ENCODE results near the gene DOCK6. TPM values are rescaled to one million over a fixed set of nuclear protein-coding genes. Genes with fewer than 3 reads are reported as not detected.

The DOCK6 gene
- total RNA-seq, 1 experiment from 2014 or later, result 57.9 TPM

DNA sequence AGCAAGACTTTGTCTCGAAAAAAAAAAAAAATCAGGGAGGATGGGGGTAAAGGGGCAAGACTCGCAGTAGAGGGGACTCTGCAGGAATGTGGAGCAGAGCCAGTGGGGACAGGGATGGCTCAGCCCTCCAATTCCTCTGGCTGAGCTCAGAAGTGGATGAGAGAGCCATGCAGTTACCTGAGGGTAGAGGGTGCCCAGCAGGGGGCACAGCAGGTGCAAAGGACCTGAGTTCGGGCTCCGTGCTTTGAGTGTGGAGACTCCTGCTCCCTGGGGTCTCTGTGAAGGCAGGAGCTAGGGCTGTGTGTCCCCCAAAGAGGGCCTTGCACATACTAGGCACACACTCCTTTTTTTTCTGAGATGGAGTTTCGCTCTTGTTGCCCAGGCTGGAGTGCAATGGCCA is 7.7 kb downstream of the DOCK6 start:
- Histone ChIP-seq H3T11ph (ENCODE audit: low read length) (no peak overlapping the region), H3K4me1 (ENCODE audit: insufficient read depth, low read length) (no peaks in the 10 kb centered on the region), H3K23me2 (ENCODE audit: insufficient read length, low read depth, low read length, poor library complexity, severe bottlenecking) (no peaks in the 10 kb centered on the region), H3K9ac (ENCODE audit: extremely low read depth, insufficient read length, low read length) (no peak overlapping the region), H3K56ac (ENCODE audit: insufficient read length, low read depth, low read length) (no peak overlapping the region), H3K79me1 (ENCODE audit: insufficient read depth, low read depth, low read length, poor library complexity, severe bottlenecking) (no peaks in the 10 kb centered on the region), H2BK12ac (ENCODE audit: insufficient read length, low read depth, low read length) (no peak overlapping the region), H4K20me1 (ENCODE audit: control insufficient read depth, insufficient read depth, insufficient read length) (peaks cover 3% of the 10 kb centered on the region), H3K4ac (ENCODE audit: low read depth, low read length) (no peak overlapping the region), H3K27me3 (ENCODE audit: insufficient read depth, low read length) (no peaks in the 10 kb centered on the region), H2BK20ac (ENCODE audit: low read depth, low read length, poor library complexity, severe bottlenecking) (no peak overlapping the region), H4K8ac (replicated peaks; ENCODE audit: insufficient read length, low read depth, low read length) (no peak overlapping the region), H3K4me2 (ENCODE audit: insufficient read depth, insufficient read length, low read length) (no peak overlapping the region), H2AK5ac (ENCODE audit: insufficient read length, low read length) (no peak overlapping the region), H3K14ac (ENCODE audit: insufficient read depth, low read length) (no peak overlapping the region), H4K91ac (ENCODE audit: insufficient read length, low read depth, low read length) (no peak overlapping the region), H2AFZ (ENCODE audit: low read length) (no peak overlapping the region), H2BK15ac (ENCODE audit: low read depth, low read length) (no peak overlapping the region), H4K5ac (ENCODE audit: insufficient read length, low read depth, low read length) (no peak overlapping the region), H2BK120ac (ENCODE audit: low read depth, low read length, poor library complexity, severe bottlenecking) (no peak overlapping the region), H3K79me2 (ENCODE audit: insufficient read depth, low read length) (peaks cover 2% of the 10 kb centered on the region; the same call in 1 of the 2 replicates), H3K9me3 (ENCODE audit: control insufficient read depth, low read depth, low read length) (no peaks in the 10 kb centered on the region), H3K23ac (ENCODE audit: insufficient read length, low read depth, low read length) (no peak overlapping the region), H2BK5ac (ENCODE audit: insufficient read length, low read length) (no peak overlapping the region), H3K27ac (ENCODE audit: insufficient read length, low read depth, low read length) (no peak overlapping the region), H3K18ac (ENCODE audit: insufficient read length, low read depth, low read length) (no peak overlapping the region)
- WGBS (ENCODE audit: extremely low coverage, insufficient read length, low lambda C conversion rate), result no CpG with 5 or more reads among the region's 5 CpGs
- no peak overlapping the region for H3K4me3 Mint-ChIP-seq
- peaks cover 0 to 4% of the 10 kb centered on the region in 2 experiments; a peak in 1 of 4 replicates for H3K4me1 Mint-ChIP-seq
- peaks cover 5 to 24% (median 22%) of the 10 kb centered on the region in 3 experiments; a peak in 6 of 7 replicates for H3K36me3 Mint-ChIP-seq (ENCODE audit: insufficient read depth in 1 of 3, low read depth in 3 of 3)
- no peaks in the 10 kb centered on the region for H3K9me3 Mint-ChIP-seq
- TF ChIP-seq, protein P1, sequence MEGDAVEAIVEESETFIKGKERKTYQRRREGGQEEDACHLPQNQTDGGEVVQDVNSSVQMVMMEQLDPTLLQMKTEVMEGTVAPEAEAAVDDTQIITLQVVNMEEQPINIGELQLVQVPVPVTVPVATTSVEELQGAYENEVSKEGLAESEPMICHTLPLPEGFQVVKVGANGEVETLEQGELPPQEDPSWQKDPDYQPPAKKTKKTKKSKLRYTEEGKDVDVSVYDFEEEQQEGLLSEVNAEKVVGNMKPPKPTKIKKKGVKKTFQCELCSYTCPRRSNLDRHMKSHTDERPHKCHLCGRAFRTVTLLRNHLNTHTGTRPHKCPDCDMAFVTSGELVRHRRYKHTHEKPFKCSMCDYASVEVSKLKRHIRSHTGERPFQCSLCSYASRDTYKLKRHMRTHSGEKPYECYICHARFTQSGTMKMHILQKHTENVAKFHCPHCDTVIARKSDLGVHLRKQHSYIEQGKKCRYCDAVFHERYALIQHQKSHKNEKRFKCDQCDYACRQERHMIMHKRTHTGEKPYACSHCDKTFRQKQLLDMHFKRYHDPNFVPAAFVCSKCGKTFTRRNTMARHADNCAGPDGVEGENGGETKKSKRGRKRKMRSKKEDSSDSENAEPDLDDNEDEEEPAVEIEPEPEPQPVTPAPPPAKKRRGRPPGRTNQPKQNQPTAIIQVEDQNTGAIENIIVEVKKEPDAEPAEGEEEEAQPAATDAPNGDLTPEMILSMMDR (conservative IDR thresholded peaks at IDR 0.05), result no peak
- no peaks in the 10 kb centered on the region for H3K27me3 Mint-ChIP-seq (ENCODE audit: low read depth)
- H3K27ac Mint-ChIP-seq, result no peak overlapping the region
- DNase-seq, result no peak

Measured in H9 (cell line).